ENCODE results near the gene CDH23.

DNA sequence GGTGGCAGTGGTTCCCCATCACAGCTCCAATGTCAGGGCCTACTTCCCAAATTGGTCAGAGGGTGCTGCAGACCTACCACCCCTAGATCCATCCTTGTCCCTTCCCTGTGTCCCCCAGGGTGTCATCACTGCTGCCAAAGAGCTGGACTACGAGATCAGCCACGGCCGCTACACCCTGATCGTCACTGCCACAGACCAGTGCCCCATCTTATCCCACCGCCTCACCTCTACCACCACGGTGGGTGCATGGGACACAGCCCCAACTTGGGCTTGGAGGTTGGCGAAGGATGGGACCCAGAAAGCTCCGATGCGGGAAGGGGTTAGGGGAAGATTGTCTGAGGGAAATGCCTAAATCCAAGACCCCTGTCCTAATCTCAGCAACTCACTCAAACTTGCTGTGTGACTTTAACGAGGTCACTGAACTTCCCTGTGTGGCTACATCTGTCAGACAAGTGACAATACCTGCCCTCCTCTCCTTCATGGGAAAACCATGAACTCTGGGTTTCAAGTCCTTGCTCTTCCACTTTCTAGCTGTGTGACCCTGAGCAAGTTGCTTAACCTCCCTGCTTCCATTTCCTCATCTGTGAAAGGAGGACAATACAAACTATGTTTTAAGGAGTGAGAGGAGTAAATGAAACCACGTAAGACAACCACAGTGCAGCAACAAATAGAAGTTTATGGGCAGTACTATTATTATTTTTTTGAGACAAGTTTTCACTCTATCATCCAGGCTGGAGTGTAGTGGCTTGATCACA lies 381.5 kb downstream of the CDH23 start:
- TF ChIP-seq POLR2A (IDR thresholded peaks at IDR 0.05; ENCODE audit: low read length) (no peak), GATA1 (IDR thresholded peaks at IDR 0.05; ENCODE audit: low read depth, low read length) (no peak)

All from erythroblast (primary cell).